Measurements from ENCODE around the gene ABR.
"Not testable (repeated sequence)": the region's sequence is repeated elsewhere in the genome, so short reads cannot be mapped to it uniquely, and the experiment has no call there.

The ABR gene

DNA sequence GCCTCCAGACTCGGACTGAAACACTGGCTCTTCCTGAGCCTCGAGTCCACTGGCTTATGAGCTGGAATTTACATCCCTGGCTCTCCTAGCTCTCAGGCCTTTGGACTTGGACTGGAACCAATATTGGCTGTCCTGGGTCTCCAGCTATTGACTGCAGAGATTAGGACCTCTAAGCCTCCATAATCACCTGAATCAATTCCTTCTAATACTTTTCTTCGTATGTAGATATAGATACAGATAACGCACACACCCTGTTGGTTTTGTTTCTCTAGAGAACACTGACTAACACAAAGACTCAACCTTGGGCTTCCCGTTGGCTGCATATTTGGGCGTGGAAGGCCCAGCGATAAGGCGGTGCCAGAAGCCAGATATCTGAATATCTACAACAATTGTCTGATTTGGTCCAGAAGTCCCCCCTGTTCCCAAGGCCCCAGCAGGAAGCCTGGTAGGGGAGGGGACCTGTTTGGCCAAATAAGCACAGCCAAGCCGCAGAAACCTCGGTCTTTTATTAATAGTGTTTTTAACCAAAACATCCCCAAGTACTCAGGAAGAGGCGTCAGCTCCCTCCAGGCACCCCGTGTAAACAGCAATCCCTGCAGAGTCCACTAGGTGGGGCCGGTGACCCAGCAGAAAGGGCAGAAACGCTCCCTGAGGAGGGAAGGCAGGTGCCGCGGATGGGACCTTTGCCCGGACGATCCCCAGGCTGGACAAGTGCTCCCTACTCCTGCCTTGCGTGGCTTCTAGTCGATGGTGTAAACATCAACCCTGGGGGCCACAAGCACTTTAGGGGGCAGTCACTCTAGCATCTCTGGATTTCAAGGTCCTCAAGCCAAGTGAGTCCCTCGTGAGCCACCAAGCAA lies 57.0 kb downstream of the ABR start:
- peak; percentile 48 to 77 for DNase-seq (ENCODE audit: low read depth in 2 of 2, low spot score in 1 of 2)

DNA sequence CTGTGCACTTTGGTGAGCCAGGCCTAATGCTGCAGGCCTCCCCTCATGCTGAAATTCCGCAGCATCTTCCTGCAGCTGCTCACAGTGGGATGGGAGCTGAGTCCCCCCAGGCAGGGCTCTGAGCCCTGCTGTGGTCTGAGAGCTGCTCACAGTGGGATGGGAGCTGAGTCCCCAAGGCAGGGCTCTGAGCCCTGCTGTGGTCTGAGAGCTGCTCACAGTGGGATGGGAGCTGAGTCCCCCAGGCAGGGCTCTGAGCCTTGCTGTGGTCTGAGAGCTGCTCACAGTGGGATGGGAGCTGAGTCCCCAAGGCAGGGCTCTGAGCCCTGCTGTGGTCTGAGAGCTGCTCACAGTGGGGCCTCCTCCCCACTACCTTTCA lies 58.4 kb downstream of the ABR start:
- not testable (repeated sequence) for DNase-seq (ENCODE audit: low read depth in 2 of 2, low spot score in 1 of 2)

DNA sequence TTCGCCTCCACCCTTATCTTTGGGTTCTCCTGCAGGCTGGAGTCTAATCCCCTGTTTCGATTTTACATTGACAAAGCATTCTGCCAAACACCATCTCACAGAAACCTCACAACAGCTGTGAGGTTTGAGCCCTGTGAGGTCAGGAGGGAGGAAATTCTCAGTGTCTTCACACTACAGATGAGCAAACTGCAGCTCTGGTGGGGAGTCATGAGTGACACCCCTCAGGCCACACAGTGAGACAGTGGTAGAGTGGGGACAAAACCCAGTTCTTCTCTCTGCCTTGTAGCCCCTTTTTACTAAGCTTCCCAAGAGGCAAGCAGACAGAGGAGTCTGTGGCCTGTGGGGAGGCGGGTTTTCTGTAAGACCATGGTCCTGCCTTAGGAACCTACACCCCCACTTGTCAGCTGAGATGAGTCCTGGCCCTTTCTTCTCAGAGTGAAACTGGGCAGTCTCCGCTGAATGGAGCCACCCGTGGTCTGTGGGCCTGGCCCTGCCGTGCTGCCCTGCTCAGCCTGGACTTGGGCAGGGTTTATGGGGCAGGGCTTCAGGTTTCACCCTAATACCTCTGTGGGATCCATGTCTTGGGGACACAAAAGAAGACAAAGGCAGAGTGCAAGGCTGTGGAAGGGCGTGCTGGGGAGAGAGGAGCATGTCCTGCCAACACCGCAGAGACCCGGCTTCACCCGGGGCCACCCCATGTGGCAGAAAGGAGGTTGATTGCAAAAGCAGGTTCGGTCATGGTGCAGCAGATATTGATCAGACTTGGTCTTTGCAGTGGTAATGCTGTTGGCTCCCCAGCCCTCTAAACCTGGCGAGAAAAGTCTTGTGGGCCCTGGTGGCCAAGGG lies 59.0 kb downstream of the ABR start:
- DNase-seq (ENCODE audit: low read depth in 2 of 2, low spot score in 1 of 2) = no peak

DNA sequence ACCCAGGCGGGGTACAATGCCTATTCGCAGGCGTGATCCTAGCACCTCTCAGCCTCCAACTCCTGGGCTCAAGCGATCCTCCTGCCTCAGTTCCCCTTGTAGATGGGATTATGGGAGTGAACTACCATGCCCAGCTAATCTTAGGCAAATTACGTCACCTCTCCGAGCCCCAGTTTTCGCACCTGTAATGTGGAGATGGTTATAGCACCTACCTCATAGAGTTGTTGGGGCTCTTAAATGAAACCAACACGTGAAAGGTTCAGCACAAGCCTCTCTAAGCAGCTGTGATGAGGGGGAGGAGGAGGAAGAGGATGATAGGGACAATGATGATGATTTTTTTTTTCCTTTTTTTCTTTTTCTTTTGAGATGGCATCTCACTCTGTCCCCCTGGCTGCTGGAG lies 59.9 kb downstream of the ABR start:
- no peak for DNase-seq (ENCODE audit: low read depth in 2 of 2, low spot score in 1 of 2)

DNA sequence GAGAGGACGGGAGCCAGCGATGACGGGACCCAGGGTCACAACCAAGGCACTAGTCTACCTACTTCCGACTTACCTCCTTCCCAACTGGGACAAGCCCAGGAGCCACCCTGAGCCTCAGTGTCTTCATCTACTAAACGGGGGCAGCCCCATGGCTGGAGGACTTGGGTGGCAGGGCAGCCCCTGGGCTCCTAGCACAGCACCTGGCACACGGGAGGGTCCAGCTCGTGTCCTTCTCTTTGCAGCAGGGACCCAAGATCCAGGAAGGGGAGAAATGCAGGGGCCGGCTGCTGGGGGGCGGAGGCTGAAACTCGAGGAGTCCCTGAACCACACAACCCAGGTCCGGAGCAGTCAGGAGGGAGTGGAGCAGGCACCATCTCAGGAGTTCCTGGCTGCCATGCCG lies 63.2 kb downstream of the ABR start:
- DNase-seq (ENCODE audit: low read depth in 2 of 2, low spot score in 1 of 2) = no peak

DNA sequence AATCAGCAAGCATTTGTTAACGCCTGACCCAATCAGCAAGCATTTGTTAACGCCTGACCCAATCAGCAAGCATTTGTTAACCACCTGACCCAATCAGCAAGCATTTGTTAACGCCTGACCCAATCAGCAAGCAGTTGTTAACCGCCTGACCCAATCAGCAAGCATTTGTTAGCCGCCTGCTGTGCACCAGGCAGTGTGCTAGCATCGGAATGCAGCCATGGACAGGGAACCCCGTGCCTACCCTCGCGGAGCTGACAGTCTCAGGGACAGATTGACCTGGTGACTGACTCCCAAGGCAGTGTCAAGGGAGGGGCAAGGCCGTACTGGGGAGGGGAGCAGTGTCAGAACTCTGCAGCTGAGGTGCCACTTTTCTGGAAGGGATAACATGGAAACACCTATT lies 66.9 kb downstream of the ABR start:
- DNase-seq (ENCODE audit: low read depth in 2 of 2, low spot score in 1 of 2) = no peak

DNA sequence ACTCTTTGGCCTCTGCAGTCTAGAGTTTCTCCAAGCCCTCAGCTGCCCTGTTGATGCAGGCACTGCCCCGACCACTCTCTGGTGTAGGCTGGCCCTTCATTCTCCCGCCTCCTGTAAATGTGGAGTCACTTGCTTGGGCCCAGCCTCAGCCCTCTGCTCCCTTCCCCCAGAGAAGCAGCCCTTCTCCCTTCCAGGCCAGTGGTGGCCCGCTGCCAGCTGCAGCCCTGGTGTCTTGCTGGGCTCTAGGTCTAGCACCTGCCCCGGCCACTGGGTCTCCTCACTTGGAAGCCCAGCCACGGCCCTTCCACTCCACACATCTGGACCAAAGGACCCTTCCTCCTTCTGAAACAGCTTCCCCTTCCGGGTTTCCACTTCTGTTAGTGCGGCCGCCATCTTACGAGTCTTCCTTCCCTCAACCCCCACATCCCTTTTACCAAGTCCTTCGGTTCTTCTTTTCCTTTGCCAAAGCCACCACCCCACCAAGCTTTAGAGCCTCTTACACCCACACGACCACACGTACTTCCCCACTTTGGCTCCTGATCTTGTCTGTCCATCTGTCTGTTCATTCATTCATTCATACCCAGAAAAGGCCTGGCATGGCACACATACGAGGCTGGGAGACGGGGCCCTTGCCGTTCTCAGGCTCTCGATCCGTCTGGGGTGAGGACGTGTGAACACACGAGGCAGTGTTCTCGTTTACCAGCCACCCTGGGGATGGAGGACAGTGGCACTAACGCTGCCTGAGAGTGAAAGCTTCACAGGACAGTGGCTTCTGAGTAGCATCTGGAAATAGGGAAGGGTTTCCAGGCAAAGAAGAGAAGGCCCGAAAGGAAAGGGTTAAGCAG lies 68.0 kb downstream of the ABR start:
- DNase-seq (ENCODE audit: low read depth in 2 of 2, low spot score in 1 of 2) = no peak

DNA sequence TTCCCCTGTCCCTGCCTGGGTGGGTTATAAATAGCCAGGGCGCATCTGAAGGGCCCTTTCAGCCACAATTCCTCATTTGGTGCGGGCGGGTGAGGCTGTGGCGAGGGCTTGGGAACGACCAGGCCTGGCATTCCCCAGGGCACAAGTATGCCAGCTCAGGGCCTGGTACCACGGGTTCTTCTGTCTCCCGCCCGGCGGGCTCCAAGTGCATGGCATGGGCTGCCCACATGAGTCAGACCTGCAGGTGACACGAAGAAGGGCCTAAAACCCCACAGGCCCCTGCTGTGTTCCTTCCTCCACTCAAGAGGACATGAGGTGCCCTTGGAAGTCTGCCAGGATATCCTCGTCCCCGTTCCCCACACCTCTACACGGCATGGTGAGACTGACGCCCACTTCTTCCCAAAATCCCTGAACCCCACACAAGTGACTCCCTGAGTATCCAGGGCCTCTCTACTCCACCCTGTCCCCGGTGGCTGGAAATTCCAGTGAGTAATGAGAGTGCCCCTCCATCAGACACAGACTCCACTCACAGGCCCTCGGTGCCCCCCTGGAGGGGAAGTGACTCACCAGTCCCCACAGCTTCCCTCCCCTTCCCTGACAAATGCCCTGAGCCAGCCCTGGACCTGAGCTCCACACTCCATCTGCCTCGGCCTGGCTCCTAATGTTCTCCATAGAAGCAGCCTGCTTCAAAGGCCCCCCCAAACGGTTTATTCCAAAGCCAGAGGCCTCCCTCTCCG lies 68.8 kb downstream of the ABR start:
- DNase-seq (ENCODE audit: low read depth in 2 of 2, low spot score in 1 of 2) = peak in 1 of 2 donors; percentile 33

DNA sequence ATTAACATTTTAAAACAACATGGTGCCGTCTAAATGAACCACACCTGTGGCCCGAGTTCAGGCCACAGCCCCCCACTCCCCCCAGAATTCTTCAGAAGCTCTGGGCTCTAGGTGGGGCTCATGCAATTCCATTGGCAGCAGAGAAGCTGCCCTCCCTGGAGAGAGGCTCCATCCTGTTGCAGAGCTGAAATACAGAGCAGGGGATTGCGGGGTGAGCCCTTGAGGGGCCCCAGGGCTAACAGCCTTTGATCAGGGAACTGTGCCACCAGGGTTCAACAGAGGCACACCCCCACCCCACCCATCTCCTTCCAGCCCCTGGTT lies 69.3 kb downstream of the ABR start:
- DNase-seq (ENCODE audit: low read depth in 2 of 2, low spot score in 1 of 2) = no peak

DNA sequence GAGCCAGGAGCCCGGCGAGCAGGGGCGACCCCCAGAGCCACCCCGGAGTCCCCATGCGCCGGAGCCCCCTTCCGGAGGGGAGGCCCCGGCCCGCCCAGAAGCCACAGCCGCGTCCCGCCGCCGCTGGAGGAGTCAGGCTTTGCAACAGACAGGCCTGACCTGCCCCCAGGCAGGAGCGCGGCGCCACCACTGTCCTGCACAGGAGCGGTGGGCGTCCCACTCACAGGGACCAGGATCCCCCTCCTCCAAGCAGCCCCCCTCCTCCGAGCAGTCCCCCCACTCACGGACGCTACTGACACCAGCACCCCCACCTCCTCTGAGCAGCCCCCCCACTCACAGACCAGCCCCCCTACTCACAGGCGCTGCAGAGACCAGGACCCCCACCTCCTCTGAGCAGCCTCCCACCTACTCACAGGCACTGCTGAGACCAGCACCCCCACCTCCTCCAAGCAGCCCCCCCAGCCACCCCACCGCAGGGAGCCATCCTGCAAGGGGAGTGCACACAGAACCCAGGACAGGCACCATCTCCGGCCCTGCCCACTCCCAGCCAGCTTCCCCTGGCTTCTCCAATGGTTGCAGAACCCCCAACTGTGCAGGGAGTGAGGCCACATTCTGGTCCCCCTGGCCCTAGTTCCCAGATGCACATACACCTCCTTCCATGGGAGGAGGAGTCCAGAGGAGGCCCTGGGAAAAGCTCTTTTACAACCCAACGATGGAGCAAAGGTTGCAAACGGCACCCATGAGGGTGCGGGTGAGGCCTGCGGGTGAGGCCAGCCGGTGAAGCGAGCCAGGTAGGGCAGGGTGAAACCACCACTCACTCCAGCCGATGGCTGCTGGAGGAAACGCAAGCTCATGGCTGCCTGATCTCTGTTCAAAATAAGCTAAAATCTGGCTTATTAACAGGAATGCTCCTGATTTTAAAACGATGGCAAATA lies 69.9 kb downstream of the ABR start:
- DNase-seq (ENCODE audit: low read depth in 2 of 2, low spot score in 1 of 2) = no peak

DNA sequence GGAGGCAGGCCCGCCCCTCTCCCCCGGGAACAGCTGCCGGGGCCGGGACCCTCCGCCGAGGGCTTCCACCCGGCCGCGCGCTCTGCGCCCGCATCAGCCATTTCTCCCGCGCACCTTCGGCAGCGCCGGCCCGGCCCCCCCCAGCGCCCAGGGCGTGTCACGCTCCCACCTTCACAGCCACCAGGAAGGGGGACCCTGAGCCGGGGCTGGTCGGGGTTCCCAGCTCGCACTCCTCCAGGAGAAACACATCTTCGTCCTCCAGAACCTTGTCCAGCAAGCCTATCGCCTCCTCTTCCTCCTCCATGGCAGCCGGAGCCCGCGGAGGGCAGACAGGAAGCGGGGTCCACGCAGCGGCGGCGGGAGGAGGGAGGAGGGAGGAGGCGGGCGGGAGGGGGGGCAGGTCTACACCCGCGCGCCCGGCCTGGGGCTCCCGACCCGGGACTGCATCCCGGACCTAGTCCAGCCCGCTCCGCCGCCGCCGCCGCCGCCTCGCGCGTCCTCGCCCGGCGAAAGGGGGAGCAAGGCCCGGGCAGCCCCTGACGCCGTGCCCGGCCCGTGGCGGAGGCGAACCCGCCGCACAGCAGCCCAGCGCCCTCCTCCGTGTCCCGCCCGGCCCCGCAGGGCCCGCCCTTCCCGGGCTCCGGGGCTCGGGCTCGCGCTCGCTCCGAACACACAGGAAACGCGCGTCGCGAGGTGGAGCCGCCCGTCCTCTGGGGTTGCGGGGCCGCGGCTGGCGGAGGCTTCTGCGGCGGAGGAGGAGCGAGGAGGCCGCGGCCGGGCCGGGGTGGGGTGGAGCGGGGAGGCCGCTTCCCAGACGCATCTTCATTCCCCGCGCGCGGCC lies 70.8 kb downstream of the ABR start:
- DNase-seq (ENCODE audit: low read depth in 2 of 2, low spot score in 1 of 2) = no peak

DNA sequence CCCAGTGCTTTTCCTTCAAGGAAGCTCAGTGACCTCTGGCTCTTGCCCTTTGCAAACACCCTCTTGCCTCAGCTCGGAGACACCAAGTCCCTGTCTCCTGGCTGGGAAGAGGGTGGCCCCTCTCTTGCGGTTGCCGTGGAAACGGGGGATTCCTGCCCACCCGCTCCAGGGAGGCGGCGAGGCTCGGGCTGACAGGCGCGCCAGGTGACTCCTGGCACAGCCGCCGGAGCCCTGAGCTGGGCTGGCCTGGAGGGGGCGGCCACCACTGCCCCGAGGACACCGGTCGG lies 71.4 kb downstream of the ABR start:
- no peak for DNase-seq (ENCODE audit: low read depth in 2 of 2, low spot score in 1 of 2)

DNA sequence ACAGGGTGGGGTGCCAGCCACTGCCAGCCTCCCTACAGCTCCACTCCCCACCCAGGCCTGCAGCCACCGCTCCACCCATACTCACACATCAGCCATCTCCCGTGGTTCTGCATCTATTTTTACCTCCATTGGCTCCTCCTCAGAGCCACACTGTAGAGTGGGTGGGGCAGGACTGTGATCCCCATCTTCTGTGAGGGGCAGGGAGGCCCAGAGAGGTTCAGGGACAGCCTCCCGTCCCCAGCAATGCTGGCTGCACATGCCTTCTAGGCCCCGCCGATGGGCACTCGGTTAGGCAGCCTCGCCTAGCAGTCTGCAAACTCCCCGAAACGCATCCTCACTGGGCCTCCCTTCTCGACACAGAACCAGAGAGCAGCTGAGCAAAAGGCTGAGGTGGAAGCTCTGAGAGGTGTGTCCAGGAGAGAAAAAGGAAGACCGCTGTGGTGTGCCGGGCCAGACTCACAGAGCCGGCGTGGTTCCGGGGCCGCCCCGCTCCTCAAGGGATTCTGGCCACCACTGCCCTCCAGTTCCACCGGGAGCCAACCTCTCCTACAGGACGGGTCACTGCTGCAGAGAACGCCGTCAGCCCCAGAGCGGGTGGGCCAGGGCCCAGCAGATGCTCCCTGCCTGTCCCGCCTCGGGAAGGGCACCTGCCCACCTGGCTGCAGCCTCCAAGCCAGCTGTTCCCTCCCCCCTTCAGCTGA lies 71.9 kb downstream of the ABR start:
- DNase-seq (ENCODE audit: low read depth in 2 of 2, low spot score in 1 of 2) = no peak

DNA sequence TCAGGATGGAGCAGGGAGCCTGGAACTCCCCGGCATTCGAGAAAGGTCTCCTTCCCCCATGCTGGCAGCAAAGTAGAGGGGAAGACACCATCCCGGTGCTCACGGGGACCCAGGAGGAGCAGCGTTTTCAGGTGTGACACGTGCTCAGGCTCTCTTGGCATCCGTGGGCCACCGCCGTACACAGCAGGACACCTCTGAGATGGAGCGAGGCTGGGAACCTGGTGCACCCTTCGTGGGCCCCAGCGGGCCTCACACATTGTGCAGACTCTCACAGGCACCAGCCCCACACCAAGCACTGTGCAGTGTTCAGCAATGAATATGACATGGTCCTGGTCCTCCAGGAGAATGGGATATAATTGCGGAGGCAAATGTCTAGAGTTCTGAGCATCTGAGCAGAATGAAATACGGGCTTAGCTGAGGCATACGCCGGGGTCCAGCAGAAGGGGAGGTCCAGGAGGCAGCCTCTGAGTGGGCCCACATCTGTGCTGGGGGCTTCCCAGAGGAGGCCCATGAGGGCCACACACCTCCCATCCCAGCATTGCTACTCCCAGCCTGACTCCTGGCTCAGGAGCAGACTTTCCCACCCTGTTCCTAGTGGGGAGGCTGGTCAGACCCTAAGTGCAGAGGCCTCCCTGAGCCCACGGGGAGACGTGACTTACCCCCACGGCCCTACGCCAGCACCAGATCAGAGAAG lies 72.6 kb downstream of the ABR start:
- no peak for DNase-seq (ENCODE audit: low read depth in 2 of 2, low spot score in 1 of 2)

DNA sequence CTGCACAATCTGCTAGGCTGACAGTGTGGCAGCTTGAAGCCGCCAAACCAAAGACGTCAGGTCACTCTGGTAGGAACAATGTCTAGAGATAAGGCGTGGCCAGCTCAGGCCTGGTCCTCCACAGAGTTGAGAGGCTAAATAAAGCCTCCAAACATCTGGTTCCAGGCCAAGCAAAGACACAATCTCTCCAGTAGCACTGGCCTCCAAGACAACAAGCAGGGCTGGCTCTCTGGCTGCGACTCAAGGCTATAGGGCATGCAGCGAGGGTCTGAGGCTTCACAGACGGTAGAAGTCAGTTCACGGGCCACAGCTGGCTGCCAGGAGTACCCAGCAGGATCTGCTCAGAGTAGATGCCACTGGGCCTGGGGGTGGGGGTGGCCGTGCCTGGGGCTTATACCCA lies 75.6 kb downstream of the ABR start:
- DNase-seq (ENCODE audit: low read depth in 2 of 2, low spot score in 1 of 2) = no peak

DNA sequence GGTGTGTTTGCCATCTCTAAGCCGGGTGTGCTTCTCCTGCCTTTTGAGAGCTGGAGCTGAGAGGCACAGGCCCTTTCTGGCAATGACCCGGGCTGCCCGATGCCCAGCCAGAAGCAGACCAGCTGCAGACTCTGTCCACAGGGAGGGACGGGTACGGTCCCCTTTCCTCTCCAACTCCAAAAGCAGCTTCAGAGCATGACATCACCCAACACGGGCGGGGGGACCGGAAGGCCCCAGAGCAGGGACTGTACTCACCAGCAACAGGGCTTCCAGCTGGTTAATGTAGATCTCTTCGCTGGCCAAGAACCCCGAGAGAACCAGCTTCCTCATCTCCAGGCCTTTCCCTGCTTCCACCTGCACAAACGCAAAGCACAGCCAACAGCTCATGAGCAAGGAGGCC lies 79.4 kb downstream of the ABR start:
- no peak for DNase-seq (ENCODE audit: low read depth in 2 of 2, low spot score in 1 of 2)

DNA sequence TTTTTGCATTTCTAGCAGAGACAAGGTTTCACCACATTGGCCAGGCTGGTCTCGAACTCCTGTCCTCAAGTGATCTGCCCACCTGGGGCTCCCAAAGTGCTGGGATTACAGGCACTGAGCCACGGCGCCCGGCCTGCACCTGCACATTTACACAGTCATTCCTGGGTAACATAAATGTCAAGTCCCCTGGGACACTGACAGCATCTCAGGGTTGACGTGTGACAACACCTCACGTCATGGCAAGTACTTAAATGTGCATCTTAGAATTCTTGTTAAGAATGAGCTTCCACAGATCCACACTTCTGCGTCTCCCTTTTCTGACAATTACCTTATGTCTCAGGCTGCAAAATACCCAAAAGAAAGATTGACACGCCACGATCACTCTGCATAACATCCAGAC lies 80.5 kb downstream of the ABR start:
- DNase-seq (ENCODE audit: low read depth in 2 of 2, low spot score in 1 of 2) = no peak

Data from stimulated activated CD8-positive, alpha-beta memory T cell treated with anti-CD3 and anti-CD28 coated beads, Interleukin-4, amount 100 ng/mL, for 4 hours (primary cell).